GM23248 (cell line): ENCODE data around the gene ZNF697. TPM values are rescaled to one million over a fixed set of nuclear protein-coding genes. Genes with fewer than 3 reads are reported as not detected.
"Not testable (repeated sequence)": the region's sequence is repeated elsewhere in the genome, so short reads cannot be mapped to it uniquely, and the experiment has no call there.

ENCODE experiments used
- DNase-seq: peaks from one replicate; pipeline ENCODE4 v3.0.0-alpha.2; 2015
- H2AFZ ChIP-seq: fragments of 200-600 bp; sonication (generic); 2 replicates; pipeline ENCODE4 v1.6.1; 2016; ENCODE audit warnings: antibody characterized with exemption
- H3F3A ChIP-seq: fragments of 200-600 bp; sonication (generic); 2 replicates; pipeline ENCODE4 v1.6.1; 2016; ENCODE audit warnings: mild to moderate bottlenecking, antibody characterized with exemption, mixed run types; ENCODE audit not compliant: insufficient read depth
- H3K27ac ChIP-seq: fragments of 200-600 bp; sonication (generic); 2 replicates; pipeline ENCODE4 v1.5.1; 2016; ENCODE audit warnings: mild to moderate bottlenecking
- H3K27me3 ChIP-seq: fragments of 200-600 bp; sonication (generic); replicated peaks from 2 replicates; pipeline ENCODE4 v1.6.1; 2016; ENCODE audit warnings: mild to moderate bottlenecking; ENCODE audit not compliant: insufficient read depth
- H3K36me3 ChIP-seq: fragments of 200-600 bp; sonication (generic); 2 replicates; pipeline ENCODE4 v1.6.1; 2016; ENCODE audit warnings: low read depth, mild to moderate bottlenecking
- H3K4me1 ChIP-seq: fragments of 200-600 bp; sonication (generic); 2 replicates; pipeline ENCODE4 v1.6.1; 2016; ENCODE audit warnings: mild to moderate bottlenecking; ENCODE audit not compliant: insufficient read depth
- H3K4me2 ChIP-seq: fragments of 200-600 bp; sonication (generic); one replicate; pipeline ENCODE4 v1.6.1; 2016; ENCODE audit warnings: mild to moderate bottlenecking; ENCODE audit not compliant: unreplicated experiment
- H3K4me3 ChIP-seq: fragments of 200-600 bp; sonication (generic); 2 replicates; pipeline ENCODE4 v1.5.1; 2016; ENCODE audit warnings: mild to moderate bottlenecking
- H3K79me2 ChIP-seq: fragments of 200-600 bp; sonication (generic); 2 replicates; pipeline ENCODE4 v1.6.1; 2016; ENCODE audit warnings: mild to moderate bottlenecking; ENCODE audit not compliant: insufficient read depth
- H3K9ac ChIP-seq: fragments of 200-600 bp; sonication (generic); 2 replicates; pipeline ENCODE4 v1.6.1; 2016; ENCODE audit warnings: mild to moderate bottlenecking
- H3K9me2 ChIP-seq: fragments of 200-600 bp; sonication (generic); 2 replicates; pipeline ENCODE4 v1.6.1; 2016; ENCODE audit warnings: mixed run types, mild to moderate bottlenecking, moderate library complexity; ENCODE audit not compliant: insufficient read depth
- H3K9me3 ChIP-seq: fragments of 200-600 bp; sonication (generic); one replicate; pipeline ENCODE4 v1.6.1; 2017; ENCODE audit warnings: low read depth
- H4K20me1 ChIP-seq: fragments of 200-600 bp; sonication (generic); 2 replicates; pipeline ENCODE4 v1.6.0; 2016; ENCODE audit not compliant: insufficient read depth
- EZH2 ChIP-seq: fragments of 200-600 bp; sonication (generic); IDR thresholded peaks from 2 replicates; pipeline ENCODE4 v1.6.1; 2018; ENCODE audit warnings: antibody characterized with exemption, mild to moderate bottlenecking; ENCODE audit not compliant: insufficient read depth, poor library complexity, severe bottlenecking
- EZH2phosphoT487 ChIP-seq: fragments of 200-600 bp; sonication (generic); IDR thresholded peaks from 2 replicates; pipeline ENCODE4 v1.6.1; 2018; ENCODE audit warnings: antibody characterized with exemption, moderate library complexity, mild to moderate bottlenecking, low read depth; ENCODE audit not compliant: insufficient read depth
- WGBS, 2 experiments: methylation state at CpG; one replicate each; pipeline ENCODE4 v1.1.6; 2015 to 2017; ENCODE audit warnings: low lambda C conversion rate in 2 of 2, low coverage in 1 of 2; ENCODE audit errors: missing lambda C conversion rate in 2 of 2; 5-methylcytosine and 5-hydroxymethylcytosine counted together
- in situ Hi-C: fragments of 300-500 bp; cut with MboI; formaldehyde crosslinking; loops from 2 replicates; pipeline ENCODE4 v1.15.0; 2020
- polyA plus RNA-seq: library from polyadenylated mRNA; unstranded; fragments of >200 nt; fragmentation: Nextera tagmentation; extraction: Ambion mirVana; gene quantifications from 2 replicates; pipeline ENCODE4 v1.2.1, GENCODE V29; 2016
- total RNA-seq: library from RNA; depleted of rRNA; stranded (reverse); fragments of >200 nt; shearing (Covaris generic); gene quantifications from 2 replicates; pipeline ENCODE4 v1.2.3, GENCODE V29; 2014; rRNA removed

ZNF697 gene
- total and polyA plus RNA-seq, 2 experiments from 2014 or later: 0.55 to 9.1 TPM

DNA sequence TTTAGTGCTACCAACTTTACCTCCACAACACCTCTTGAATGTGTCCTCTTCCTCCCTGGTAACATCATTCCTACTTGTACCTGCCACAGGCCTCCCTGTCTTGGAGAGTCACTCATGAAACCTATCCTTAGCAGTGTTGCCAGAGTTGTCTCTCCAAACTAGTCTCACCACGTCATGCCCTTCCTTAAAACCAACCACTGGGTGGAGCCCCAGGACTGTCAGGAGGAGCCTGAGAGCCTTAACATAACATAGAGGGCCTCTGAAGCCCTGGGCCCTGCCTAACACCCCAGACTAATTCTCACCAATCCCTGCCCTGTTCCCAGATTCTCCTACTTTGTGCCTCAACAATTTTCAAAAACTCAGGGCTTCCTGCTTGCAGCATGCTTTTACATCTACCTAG is 65.3 kb downstream of the ZNF697 start:
- Histone ChIP-seq H3K9me2 (no peaks in the 10 kb centered on the region), H3K79me2 (no peaks in the 10 kb centered on the region), H3K4me1 (no peaks in the 10 kb centered on the region), H3K4me3 (no peak overlapping the region), H4K20me1 (no peaks in the 10 kb centered on the region), H2AFZ (no peak overlapping the region), H3K36me3 (no peaks in the 10 kb centered on the region), H3K9me3 (no peaks in the 10 kb centered on the region), H3K4me2 (no peak overlapping the region), H3K27me3 (no peaks in the 10 kb centered on the region), H3K27ac (no peak overlapping the region), H3K9ac (no peak overlapping the region), H3F3A (no peaks in the 10 kb centered on the region)
- TF ChIP-seq EZH2phosphoT487: no peak
- TF ChIP-seq EZH2: no peak
- in situ Hi-C loops: no loop called here
- peak; percentile 79 for DNase-seq
- 0 to 17% methylated on average over 1 of the region's 1 CpG for WGBS, 2 experiments

DNA sequence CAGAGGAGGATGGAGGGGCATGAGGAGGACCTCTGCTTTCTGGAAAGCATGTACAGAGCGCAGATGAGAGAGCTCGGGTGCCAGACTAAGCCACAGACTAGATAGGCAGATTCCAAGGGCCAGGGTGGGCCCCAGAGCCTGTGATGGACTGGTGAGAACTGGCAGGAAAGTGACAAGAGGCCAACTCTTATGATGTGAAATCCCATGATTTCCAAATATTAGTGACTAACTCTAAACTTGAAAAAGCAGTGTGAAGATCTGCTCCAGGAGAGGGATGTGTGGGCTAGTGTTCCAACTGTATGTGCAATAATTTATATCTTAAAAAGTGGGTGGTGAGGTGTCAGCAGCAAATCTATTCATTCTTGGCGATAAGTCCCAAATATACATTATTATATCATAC is 67.0 kb downstream of the ZNF697 start:
- H3K4me3 ChIP-seq, H3K4me2 ChIP-seq, H3K27ac ChIP-seq, H2AFZ ChIP-seq, H3K27me3 ChIP-seq, H3K36me3 ChIP-seq, H3K9ac ChIP-seq, H3F3A ChIP-seq, H3K4me1 ChIP-seq, H3K79me2 ChIP-seq, in situ Hi-C loops, H4K20me1 ChIP-seq, H3K9me3 ChIP-seq, H3K9me2 ChIP-seq, DNase-seq: not testable (repeated sequence)
- 72 to 76% methylated on average over 3 of the region's 3 CpGs for WGBS, 2 experiments

- in situ Hi-C loops: no loop called here
- Histone ChIP-seq H3K4me2 (no peak overlapping the region), H3K27me3 (peaks cover 11% of the 10 kb centered on the region; the same call in 1 of the 2 replicates)
These were observed 74.2 kb downstream of the ZNF697 start for GRCh38 chr1:119573886-119574285.

GRCh38 chr1:119569930-119570622 is 78.0 kb downstream of the ZNF697 start:
- H3K9me3 ChIP-seq, H2AFZ ChIP-seq, DNase-seq, H3K27ac ChIP-seq, H3K9ac ChIP-seq, in situ Hi-C loops, H4K20me1 ChIP-seq, H3K4me2 ChIP-seq, H3K4me3 ChIP-seq, H3K36me3 ChIP-seq, H3K9me2 ChIP-seq, H3F3A ChIP-seq, H3K79me2 ChIP-seq, H3K4me1 ChIP-seq: not testable (repeated sequence)
- 72 to 78% methylated on average over 7 of the region's 8 CpGs for WGBS, 2 experiments
- peaks cover 11% of the 10 kb centered on the region for H3K27me3 ChIP-seq

More at GRCh38 chr1:119573886-119574285, 74.2 kb downstream of the ZNF697 start:
- Histone ChIP-seq H4K20me1 (no peaks in the 10 kb centered on the region), H3K4me1 (no peaks in the 10 kb centered on the region), H3K9me3 (no peaks in the 10 kb centered on the region), H3K4me3 (no peak overlapping the region), H3K9me2 (no peaks in the 10 kb centered on the region), H3K9ac (no peak overlapping the region), H3K27ac (no peak overlapping the region), H3K36me3 (no peaks in the 10 kb centered on the region), H3F3A (no peaks in the 10 kb centered on the region), H2AFZ (no peak overlapping the region), H3K79me2 (no peaks in the 10 kb centered on the region)
- DNase-seq: no peak
- TF ChIP-seq EZH2phosphoT487 (no peak), EZH2 (no peak)
- 62 to 63% methylated on average over 5 of the region's 5 CpGs for WGBS, 2 experiments

Other genes starting within 250 kb of the ZNF697 start
- not detected in 2 replicates for gene HSD3B2, start 233.1 kb downstream of the ZNF697 start, total RNA-seq
- gene HSD3B2, start 233.1 kb downstream of the ZNF697 start, polyA plus RNA-seq: not detected in 2 replicates
- not detected in 2 replicates for gene HSD3B1, start 141.1 kb downstream of the ZNF697 start, total RNA-seq
- gene HSD3B1, start 141.1 kb downstream of the ZNF697 start, polyA plus RNA-seq: not detected in 2 replicates
- 298 and 346 TPM in 2 replicates for gene PHGDH, start 63.7 kb upstream of the ZNF697 start, total RNA-seq
- gene PHGDH, start 63.7 kb upstream of the ZNF697 start, polyA plus RNA-seq: 257 and 273 TPM in 2 replicates
- gene HMGCS2, start 120.6 kb upstream of the ZNF697 start, total RNA-seq: not detected in 2 replicates
- gene HMGCS2, start 120.6 kb upstream of the ZNF697 start, polyA plus RNA-seq: not detected in 2 replicates
- not detected in 2 replicates for gene REG4, start 163.2 kb upstream of the ZNF697 start, total RNA-seq
- not detected in 2 replicates for gene REG4, start 163.2 kb upstream of the ZNF697 start, polyA plus RNA-seq
- gene ADAM30, start 248.2 kb upstream of the ZNF697 start, total RNA-seq: not detected in 2 replicates
- gene ADAM30, start 248.2 kb upstream of the ZNF697 start, polyA plus RNA-seq: not detected in 2 replicates